ENCODE measurements around the gene FCGR3A.

The FCGR3A gene

GRCh38 chr1:161505686-161506085 lies 43.9 kb downstream of the FCGR3A start:
- TF ChIP-seq, protein P1, sequence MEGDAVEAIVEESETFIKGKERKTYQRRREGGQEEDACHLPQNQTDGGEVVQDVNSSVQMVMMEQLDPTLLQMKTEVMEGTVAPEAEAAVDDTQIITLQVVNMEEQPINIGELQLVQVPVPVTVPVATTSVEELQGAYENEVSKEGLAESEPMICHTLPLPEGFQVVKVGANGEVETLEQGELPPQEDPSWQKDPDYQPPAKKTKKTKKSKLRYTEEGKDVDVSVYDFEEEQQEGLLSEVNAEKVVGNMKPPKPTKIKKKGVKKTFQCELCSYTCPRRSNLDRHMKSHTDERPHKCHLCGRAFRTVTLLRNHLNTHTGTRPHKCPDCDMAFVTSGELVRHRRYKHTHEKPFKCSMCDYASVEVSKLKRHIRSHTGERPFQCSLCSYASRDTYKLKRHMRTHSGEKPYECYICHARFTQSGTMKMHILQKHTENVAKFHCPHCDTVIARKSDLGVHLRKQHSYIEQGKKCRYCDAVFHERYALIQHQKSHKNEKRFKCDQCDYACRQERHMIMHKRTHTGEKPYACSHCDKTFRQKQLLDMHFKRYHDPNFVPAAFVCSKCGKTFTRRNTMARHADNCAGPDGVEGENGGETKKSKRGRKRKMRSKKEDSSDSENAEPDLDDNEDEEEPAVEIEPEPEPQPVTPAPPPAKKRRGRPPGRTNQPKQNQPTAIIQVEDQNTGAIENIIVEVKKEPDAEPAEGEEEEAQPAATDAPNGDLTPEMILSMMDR (conservative IDR thresholded peaks at IDR 0.05; ENCODE audit: low read length) = no peak
- no peak overlapping the region for H3K4me3 ChIP-seq (ENCODE audit: low read length)
- no peak for DNase-seq (ENCODE audit: low read depth)

- no peak for DNase-seq (ENCODE audit: low read depth)
- TF ChIP-seq, protein P1 (conservative IDR thresholded peaks at IDR 0.05; ENCODE audit: low read length) = no peak
- no peak overlapping the region for H3K4me3 ChIP-seq (ENCODE audit: low read length)
Measured at GRCh38 chr1:161503394-161503748, 46.2 kb downstream of the FCGR3A start.

GRCh38 chr1:161502641-161503393 lies 46.8 kb downstream of the FCGR3A start:
- no peak overlapping the region for H3K4me3 ChIP-seq (ENCODE audit: low read length)
- TF ChIP-seq, protein P1 (conservative IDR thresholded peaks at IDR 0.05; ENCODE audit: low read length) = no peak
- peak; percentile 63 for DNase-seq (ENCODE audit: low read depth)

GRCh38 chr1:161502181-161502580 lies 47.4 kb downstream of the FCGR3A start:
- DNase-seq (ENCODE audit: low read depth) = no peak
- H3K4me3 ChIP-seq (ENCODE audit: low read length) = no peak overlapping the region
- TF ChIP-seq, protein P1 (conservative IDR thresholded peaks at IDR 0.05; ENCODE audit: low read length) = no peak

DNA sequence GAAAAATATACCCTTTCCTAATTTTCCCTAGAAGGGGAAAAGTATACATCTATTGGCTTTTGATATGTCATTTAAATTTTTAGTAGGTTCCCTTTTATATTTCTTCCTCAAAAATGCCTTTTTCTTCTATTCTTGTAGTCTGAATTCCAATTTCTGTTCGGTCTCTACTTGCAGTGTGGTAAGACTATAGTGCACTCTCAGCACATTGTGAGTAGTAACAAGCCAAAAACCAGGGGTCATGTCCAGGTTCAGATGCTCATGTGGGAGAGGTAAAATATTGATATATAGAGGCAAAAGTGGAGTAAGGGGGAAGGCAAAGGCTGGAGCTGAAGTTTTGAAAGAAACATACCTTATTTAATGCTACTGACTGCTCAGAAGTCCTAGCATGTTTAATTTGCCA lies 48.4 kb downstream of the FCGR3A start:
- DNase-seq (ENCODE audit: low read depth) = no peak
- TF ChIP-seq, protein P1 (conservative IDR thresholded peaks at IDR 0.05; ENCODE audit: low read length) = no peak
- H3K4me3 ChIP-seq (ENCODE audit: low read length) = no peak overlapping the region

DNA sequence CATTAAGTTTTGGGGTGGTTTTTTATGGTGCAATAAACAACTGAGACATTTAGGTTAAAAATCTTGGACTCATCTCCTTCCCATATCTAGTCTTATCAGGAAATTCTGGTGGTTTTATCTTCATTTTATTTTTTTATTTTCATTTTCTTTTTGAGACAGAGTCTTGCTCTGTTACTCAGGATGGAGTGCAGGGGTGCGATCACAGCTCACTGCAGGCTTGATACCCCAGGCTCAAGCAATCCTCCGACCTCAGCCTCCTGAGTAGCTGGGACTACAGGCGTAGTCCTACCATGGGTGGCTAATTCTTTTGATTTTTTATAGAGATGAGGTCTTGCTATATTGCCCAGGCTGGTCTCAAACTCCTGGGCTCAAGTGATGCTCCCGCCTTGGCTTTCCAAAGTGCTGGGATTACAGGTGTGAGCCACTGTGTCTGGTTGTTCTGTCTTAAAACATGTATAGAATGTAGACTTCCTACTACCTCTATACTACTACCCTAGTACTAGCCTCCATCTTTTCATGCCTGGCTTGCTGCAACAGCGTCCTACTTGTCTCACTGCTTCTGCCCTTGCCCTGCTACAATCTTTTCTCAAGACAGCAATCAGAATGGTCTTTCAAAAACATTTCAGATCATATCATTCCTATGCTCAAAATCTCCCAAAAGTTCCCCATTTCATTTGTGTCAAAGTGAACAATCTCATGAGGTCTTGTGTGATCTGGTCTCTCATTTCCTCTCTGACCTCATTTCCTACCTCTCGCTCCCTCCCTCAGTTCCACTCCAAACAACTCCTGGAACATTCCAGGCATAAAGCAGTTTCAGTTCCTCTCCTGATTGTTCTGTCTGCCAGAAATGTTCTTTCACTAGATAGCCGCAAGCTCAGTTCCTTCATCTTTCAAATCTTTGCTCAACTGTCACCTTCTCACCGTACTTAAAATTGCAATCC lies 50.2 kb downstream of the FCGR3A start:
- DNase-seq (ENCODE audit: low read depth) = no peak
- TF ChIP-seq, protein P1 (conservative IDR thresholded peaks at IDR 0.05; ENCODE audit: low read length) = no peak
- no peak overlapping the region for H3K4me3 ChIP-seq (ENCODE audit: low read length)
